NCI-H187 treated with DMSO at 0.1 percent for 48 hours (cell line): ENCODE results near the gene PYGB.
"Not testable (repeated sequence)": the region's sequence is repeated elsewhere in the genome, so short reads cannot be mapped to it uniquely, and the experiment has no call there.

Experiments
- DNase-seq: peaks from one replicate; lab custom pipeline; 2025; lab: John Stamatoyannopoulos, UW

Gene PYGB

GRCh38 chr20:25249198-25249931 lies 1.5 kb downstream of the PYGB start:
- no peak for DNase-seq

GRCh38 chr20:25250508-25250907 lies 2.6 kb downstream of the PYGB start:
- no peak for DNase-seq

DNA sequence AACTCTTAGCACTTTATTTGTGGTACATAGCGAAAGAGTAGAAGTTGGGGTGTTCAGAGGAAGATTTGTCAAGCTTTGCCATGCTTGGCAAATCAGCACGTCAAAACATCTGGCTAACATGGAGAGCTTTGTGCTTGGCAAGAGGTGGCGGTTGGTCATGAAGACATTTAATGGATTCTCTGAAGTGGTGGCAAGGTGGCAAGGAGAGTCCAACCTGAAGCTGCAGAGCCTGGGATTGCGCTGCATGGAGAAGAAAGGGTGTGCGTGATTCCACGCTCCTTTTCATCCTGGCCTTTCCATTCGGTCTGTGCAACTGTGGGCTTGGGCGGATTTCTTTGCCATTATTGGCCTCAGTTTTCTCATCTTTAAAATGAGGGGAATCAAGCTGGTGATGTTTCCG lies 3.1 kb downstream of the PYGB start:
- no peak for DNase-seq

GRCh38 chr20:25251558-25251957 lies 3.7 kb downstream of the PYGB start:
- no peak for DNase-seq

- no peak for DNase-seq
These were observed 4.4 kb downstream of the PYGB start for GRCh38 chr20:25252230-25252651.

DNA sequence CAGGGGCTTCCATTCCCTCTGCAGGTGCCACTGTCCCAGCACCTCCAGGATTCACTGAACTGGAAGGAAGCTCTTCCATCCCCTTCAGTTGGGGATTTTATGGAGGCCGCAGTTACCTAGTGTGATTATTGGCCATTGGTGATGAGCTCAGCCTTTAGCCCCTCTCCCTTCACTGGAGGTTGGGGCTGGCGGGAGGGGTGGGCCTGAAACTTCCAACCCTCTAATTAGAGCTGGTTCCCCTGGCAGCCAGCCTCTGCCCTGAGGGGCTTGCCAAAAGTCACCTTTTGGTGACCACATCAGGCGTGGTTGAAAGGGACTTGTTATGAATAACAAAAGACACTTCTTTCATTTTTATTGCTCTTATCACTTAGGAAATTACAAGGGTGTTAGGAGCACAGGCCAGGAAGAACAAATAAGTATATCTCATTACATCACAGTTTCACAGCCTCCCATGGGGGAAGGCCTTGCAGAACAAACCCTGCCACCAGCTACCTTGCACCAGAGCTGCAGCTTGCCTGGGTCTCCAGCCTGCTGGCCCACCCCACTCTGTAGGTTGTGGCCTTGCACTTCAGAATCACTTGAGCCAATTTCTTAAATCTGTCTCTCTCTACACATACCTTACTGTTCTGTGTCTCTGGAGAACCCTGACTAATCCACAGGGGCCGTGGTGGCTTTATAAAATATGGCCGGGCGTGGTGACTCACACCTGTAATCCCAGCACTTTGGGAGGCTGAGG lies 5.0 kb downstream of the PYGB start:
- DNase-seq, result no peak

DNA sequence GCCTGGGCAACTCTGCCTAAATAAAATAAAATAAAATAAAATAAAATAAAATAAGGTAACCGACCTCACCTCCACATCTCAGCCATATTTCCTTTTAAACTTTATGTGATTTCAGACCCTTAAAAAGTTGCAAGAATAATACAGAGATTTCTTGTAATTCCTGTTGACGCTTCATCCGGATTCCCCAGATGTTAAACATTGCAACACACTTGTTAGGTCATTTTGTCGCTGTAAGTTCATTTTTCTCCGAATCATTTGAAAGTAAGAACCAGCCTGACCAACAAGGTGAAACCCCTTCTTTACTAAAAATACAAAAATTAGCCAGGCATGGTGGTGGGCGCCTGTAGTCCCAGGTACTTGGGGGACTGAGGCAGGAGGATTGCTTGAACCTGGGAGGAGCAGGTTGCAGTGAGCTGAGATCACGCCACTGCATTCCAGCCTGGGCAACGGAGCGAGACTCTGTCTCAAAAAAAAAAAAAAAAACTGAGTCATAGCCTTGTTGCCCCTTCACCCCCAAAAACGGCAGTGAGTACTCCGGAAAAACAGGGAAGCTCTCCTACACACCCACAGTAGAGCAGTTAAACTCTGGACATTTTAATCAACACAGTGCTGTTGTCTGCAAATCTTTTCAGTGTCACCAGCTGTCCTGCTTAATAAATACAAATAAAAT lies 5.9 kb downstream of the PYGB start:
- no peak for DNase-seq

- no peak for DNase-seq
These were observed 6.7 kb downstream of the PYGB start for GRCh38 chr20:25254571-25254970.

- DNase-seq, result no peak
These were observed 7.2 kb downstream of the PYGB start for GRCh38 chr20:25254986-25255680.

DNA sequence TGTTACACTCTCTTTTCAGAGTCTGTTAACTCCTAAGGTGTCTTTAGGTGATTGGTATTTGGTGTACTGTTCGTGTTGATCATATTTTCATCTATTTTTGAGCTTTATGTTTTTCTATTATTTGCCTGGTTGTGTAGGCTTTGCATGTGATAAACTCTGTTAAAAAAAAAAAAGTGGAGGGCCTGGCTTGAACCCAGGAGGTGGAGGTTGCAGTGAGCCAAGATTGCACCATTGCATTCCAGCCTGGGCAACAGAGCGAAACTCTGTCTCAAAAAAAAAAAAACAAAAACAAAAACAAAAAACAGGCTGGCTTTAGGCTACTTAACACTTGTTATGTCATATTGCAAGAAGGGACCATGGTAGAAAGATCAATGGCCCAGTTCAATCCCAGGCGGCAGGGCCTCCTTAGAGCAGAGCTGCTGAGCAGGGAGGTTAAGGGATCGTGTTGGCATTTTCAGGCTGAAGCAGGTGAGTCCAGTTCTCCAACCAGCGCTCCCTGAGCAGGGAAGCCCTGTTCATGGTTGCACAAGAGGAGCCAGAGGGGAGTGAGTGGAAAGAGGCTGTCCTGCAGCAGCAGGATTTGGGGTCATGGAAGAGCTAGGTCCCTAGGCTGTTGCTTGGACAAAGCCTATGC lies 8.5 kb downstream of the PYGB start:
- no peak for DNase-seq

- no peak for DNase-seq
These were observed 9.2 kb downstream of the PYGB start for GRCh38 chr20:25257130-25257529.

DNA sequence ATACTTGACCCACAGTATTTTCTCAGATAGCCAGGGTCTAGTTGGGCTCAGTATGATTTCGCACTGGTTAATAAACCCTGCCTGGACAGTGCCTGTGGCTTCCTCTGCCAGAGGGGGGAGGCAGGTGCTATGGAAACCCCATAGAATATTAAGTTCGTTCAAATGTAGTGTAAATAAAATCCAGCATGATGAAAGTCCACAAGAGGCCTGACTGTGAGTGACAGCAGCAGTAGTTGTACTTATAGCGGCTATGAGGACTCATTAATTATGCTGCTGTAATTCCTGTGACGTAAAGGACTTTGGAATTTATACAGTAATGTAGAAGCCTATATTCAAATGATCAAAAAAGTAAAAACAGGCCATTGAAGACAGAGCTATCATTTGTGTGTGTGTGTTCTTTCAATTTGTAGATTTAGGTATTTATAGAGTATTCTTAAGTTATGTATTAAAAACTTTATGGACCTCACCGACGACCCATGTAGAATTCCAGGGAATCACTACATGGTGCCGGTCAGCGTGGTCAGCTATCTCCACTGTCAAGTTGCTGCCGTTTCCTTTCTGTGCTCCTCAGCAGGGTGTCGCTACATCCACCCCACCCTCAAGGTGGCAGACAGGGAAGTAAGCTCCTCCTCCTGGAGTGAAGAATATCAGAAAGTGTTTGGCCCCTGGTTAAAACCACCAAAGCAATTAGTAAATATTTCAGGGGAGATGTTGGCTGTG lies 10.0 kb downstream of the PYGB start:
- no peak for DNase-seq

- no peak for DNase-seq
These were observed 10.6 kb downstream of the PYGB start for GRCh38 chr20:25258476-25258805.

- no peak for DNase-seq
These were observed 10.9 kb downstream of the PYGB start for GRCh38 chr20:25258828-25259227.

DNA sequence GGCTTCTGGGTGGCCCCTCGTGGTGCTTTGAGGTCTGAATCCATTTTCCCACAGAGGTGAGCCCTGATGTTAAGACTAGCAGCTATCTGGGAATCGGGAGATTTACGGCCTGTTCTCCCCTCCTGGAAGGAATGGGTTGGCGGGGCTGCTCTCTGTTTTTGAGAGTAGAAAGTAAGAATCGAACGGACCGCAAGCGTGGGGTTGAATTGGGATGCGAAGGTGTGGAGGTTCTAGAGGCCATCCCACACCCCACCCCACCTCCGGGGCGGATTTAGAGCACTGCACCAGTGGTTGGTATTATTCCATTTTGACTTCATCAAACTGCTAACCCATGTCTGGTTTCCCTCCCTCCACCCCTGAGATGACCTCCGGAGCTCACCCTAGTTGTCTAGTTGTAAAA lies 11.5 kb downstream of the PYGB start:
- DNase-seq, result no peak

DNA sequence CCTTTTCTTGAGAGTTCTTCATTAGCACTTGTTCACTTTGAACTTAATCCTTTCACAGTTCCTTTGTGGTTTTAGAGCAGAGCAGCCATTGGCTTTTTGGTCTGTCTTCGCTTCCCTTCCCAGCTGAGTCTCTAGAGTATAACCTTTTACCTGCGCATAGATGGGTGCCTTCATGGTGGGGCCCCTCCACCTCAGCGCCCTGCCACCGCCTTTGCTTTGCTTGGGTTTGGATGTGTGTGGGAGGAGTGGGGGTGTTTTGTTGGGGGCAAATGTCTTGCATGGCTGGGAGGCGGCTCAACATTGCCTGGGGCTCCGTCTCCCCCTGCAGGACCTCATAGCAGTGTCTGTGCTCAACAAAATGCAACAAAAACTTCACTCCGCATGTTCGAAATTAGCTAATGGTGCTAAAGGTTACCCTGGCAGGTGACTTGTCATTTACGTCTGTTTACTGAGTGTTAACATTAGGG lies 11.9 kb downstream of the PYGB start:
- DNase-seq, result no peak

- not testable (repeated sequence) for DNase-seq
These were observed 13.0 kb downstream of the PYGB start for GRCh38 chr20:25260770-25261437.

GRCh38 chr20:25269057-25269832 lies 21.4 kb downstream of the PYGB start:
- no peak for DNase-seq

DNA sequence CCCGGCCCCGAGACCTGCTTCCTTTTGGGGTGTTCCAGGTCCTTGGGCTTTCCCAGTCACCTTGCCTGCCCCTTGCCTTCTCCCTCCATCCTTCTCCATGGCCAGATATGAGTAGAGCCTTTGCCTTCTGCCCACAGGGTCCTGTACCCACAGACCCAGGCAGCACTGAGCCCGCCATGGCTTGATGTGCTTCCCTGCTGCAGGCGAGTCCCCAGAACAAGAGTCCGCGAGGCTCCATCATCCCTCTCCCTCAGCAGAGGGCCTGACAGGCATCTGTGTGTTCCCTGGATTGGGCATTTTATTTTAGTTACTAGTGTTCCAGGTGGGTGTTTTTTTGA lies 21.9 kb downstream of the PYGB start:
- no peak for DNase-seq

GRCh38 chr20:25270829-25271251 lies 23.0 kb downstream of the PYGB start:
- no peak for DNase-seq
